ENCODE results near the gene RBFOX2. TPM values are rescaled to one million over a fixed set of nuclear protein-coding genes. Genes with fewer than 3 reads are reported as not detected.

The RBFOX2 gene
- total and polyA plus RNA-seq, 10 of the 15 experiments (the other 5 are each of a cell fraction or from before 2014, with no cell fraction given), result 0.01 to 2.7 (median 0.17) TPM; not detected in 4

DNA sequence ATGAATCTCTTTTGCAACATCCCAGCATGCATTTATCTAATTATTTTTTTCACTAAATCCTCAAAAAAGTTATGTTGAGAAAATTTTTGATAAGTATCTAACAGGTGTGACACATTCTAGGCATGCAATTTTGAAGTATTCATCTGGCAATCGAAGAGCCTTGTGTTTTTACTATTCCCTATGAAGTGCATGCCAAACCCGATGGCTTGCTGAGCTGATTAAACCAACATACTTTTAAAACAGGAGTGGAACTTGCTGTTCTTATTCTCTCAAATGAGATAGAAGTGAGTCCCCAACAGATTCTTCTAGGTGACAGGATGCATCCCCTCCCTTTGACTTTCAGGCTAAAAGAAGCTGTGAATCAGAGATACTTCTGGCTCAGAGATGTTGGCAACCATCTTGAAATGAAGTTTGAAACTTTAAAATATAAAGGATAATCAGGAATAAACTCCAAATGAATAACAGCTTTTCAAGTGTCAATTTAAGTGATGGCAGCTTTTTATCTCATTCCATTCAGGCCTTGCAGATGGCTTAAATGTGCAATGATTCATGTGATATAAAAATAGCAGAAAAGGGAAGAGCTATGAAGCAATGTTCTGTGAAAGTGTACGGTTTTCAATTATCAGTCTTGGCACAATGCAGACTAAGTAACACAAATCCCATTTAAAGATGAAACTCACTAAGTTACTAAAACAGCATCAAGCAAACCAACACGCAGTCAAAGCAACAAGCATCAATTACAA is 243.3 kb downstream of the RBFOX2 start:
- POLR2A ChIA-PET, result no interaction called here
- H3K4me1 ChIP-seq (ENCODE audit: control insufficient read depth, insufficient read depth, low read length), result no peaks in the 10 kb centered on the region
- TF ChIP-seq POLR2AphosphoS2 (IDR thresholded peaks at IDR 0.05; ENCODE audit: low read depth, low read length) (no peak), HDGF (IDR thresholded peaks at IDR 0.05) (no peak), MXI1 (IDR thresholded peaks at IDR 0.05; ENCODE audit: low read depth, low read length) (no peak), MYC (IDR thresholded peaks at IDR 0.05; ENCODE audit: insufficient read depth, insufficient read length, insufficient replicate concordance, low read length, severe bottlenecking) (no peak), RCOR1 (conservative IDR thresholded peaks at IDR 0.05; ENCODE audit: low read depth, low read length) (no peak), MTA2 (IDR thresholded peaks at IDR 0.05; ENCODE audit: low read depth) (no peak), ZNF622 (IDR thresholded peaks at IDR 0.05) (no peak), TBL1XR1 (IDR thresholded peaks at IDR 0.05; ENCODE audit: low read depth, low read length) (no peak), ZNF207 (IDR thresholded peaks at IDR 0.05; ENCODE audit: borderline replicate concordance) (no peak)
- TF ChIP-seq, protein P1, sequence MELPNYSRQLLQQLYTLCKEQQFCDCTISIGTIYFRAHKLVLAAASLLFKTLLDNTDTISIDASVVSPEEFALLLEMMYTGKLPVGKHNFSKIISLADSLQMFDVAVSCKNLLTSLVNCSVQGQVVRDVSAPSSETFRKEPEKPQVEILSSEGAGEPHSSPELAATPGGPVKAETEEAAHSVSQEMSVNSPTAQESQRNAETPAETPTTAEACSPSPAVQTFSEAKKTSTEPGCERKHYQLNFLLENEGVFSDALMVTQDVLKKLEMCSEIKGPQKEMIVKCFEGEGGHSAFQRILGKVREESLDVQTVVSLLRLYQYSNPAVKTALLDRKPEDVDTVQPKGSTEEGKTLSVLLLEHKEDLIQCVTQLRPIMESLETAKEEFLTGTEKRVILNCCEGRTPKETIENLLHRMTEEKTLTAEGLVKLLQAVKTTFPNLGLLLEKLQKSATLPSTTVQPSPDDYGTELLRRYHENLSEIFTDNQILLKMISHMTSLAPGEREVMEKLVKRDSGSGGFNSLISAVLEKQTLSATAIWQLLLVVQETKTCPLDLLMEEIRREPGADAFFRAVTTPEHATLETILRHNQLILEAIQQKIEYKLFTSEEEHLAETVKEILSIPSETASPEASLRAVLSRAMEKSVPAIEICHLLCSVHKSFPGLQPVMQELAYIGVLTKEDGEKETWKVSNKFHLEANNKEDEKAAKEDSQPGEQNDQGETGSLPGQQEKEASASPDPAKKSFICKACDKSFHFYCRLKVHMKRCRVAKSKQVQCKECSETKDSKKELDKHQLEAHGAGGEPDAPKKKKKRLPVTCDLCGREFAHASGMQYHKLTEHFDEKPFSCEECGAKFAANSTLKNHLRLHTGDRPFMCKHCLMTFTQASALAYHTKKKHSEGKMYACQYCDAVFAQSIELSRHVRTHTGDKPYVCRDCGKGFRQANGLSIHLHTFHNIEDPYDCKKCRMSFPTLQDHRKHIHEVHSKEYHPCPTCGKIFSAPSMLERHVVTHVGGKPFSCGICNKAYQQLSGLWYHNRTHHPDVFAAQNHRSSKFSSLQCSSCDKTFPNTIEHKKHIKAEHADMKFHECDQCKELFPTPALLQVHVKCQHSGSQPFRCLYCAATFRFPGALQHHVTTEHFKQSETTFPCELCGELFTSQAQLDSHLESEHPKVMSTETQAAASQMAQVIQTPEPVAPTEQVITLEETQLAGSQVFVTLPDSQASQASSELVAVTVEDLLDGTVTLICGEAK (IDR thresholded peaks at IDR 0.05; ENCODE audit: borderline replicate concordance), result no peak
- TF ChIP-seq, protein P2, sequence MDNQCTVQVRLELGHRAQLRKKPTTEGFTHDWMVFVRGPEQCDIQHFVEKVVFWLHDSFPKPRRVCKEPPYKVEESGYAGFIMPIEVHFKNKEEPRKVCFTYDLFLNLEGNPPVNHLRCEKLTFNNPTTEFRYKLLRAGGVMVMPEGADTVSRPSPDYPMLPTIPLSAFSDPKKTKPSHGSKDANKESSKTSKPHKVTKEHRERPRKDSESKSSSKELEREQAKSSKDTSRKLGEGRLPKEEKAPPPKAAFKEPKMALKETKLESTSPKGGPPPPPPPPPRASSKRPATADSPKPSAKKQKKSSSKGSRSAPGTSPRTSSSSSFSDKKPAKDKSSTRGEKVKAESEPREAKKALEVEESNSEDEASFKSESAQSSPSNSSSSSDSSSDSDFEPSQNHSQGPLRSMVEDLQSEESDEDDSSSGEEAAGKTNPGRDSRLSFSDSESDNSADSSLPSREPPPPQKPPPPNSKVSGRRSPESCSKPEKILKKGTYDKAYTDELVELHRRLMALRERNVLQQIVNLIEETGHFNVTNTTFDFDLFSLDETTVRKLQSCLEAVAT (IDR thresholded peaks at IDR 0.05), result no peak
- TF ChIP-seq, protein P3, sequence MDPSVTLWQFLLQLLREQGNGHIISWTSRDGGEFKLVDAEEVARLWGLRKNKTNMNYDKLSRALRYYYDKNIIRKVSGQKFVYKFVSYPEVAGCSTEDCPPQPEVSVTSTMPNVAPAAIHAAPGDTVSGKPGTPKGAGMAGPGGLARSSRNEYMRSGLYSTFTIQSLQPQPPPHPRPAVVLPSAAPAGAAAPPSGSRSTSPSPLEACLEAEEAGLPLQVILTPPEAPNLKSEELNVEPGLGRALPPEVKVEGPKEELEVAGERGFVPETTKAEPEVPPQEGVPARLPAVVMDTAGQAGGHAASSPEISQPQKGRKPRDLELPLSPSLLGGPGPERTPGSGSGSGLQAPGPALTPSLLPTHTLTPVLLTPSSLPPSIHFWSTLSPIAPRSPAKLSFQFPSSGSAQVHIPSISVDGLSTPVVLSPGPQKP (IDR thresholded peaks at IDR 0.05; ENCODE audit: low read depth, low read length), result no peak
- TF ChIP-seq, protein P4, sequence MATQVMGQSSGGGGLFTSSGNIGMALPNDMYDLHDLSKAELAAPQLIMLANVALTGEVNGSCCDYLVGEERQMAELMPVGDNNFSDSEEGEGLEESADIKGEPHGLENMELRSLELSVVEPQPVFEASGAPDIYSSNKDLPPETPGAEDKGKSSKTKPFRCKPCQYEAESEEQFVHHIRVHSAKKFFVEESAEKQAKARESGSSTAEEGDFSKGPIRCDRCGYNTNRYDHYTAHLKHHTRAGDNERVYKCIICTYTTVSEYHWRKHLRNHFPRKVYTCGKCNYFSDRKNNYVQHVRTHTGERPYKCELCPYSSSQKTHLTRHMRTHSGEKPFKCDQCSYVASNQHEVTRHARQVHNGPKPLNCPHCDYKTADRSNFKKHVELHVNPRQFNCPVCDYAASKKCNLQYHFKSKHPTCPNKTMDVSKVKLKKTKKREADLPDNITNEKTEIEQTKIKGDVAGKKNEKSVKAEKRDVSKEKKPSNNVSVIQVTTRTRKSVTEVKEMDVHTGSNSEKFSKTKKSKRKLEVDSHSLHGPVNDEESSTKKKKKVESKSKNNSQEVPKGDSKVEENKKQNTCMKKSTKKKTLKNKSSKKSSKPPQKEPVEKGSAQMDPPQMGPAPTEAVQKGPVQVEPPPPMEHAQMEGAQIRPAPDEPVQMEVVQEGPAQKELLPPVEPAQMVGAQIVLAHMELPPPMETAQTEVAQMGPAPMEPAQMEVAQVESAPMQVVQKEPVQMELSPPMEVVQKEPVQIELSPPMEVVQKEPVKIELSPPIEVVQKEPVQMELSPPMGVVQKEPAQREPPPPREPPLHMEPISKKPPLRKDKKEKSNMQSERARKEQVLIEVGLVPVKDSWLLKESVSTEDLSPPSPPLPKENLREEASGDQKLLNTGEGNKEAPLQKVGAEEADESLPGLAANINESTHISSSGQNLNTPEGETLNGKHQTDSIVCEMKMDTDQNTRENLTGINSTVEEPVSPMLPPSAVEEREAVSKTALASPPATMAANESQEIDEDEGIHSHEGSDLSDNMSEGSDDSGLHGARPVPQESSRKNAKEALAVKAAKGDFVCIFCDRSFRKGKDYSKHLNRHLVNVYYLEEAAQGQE (IDR thresholded peaks at IDR 0.05; ENCODE audit: low read depth, low read length), result no peak

More for the DNA sequence above, 243.3 kb downstream of the RBFOX2 start:
- no peak for DNase-seq (ENCODE audit: low read depth, low spot score)
- H3K27me3 ChIP-seq (replicated peaks in 1 of 2; ENCODE audit: control insufficient read depth in 2 of 2, insufficient read depth in 2 of 2, low read length in 1 of 2), result peaks cover 0 to 3% of the 10 kb centered on the region in 2 experiments; a peak in 2 of 4 replicates
- H3K36me3 ChIP-seq (ENCODE audit: control insufficient read depth in 2 of 2, insufficient read depth in 2 of 2, low read length in 1 of 2), result no peaks in the 10 kb centered on the region
- ChIA-PET RAD21 (ENCODE audit: unreplicated experiment) (no interaction called here), SMC1A (ENCODE audit: uncharacterized antibody, unreplicated experiment) (interaction anchor here (1.0 kb wide), 1 partner anchor 121 kb away, joined by 3 read pairs; no protein-coding TSS in a partner anchor), CTCF (no interaction called here)
- 21% methylated on average over 4 of the region's 4 CpGs for WGBS (ENCODE audit: insufficient coverage, insufficient replicate concordance, low lambda C conversion rate, missing lambda C conversion rate)
- BruUV-seq (replicated peaks), result no TSS peak
- FAIRE-seq, result no peak
- no peak for ATAC-seq
- intact Hi-C loops (cut with micrococcal nuclease; ENCODE audit: unreplicated experiment), result no loop called here
- no peak overlapping the region for H2AFZ ChIP-seq (ENCODE audit: control insufficient read depth, low read depth, low read length)
- H3K4me3 ChIP-seq, result no peak overlapping the region
- no peaks in the 10 kb centered on the region for H4K20me1 ChIP-seq (ENCODE audit: control insufficient read depth, insufficient read depth)
- H3K9ac ChIP-seq (ENCODE audit: control insufficient read depth, insufficient read depth, low read length), result no peak overlapping the region
- H3K4me2 ChIP-seq (ENCODE audit: control insufficient read depth, insufficient read depth), result no peak overlapping the region
- no peaks in the 10 kb centered on the region for H3K9me3 ChIP-seq (replicated peaks; ENCODE audit: control insufficient read depth, insufficient read depth, low read length)
- no peak overlapping the region for H3K27ac ChIP-seq (ENCODE audit: control insufficient read depth, insufficient read depth)
- in situ Hi-C loops (cut with MboI), result no loop called here
- no peaks in the 10 kb centered on the region for H3K79me2 ChIP-seq (ENCODE audit: control insufficient read depth, insufficient read depth, low read length)

Data from GM12878 (cell line).